MCF 10A (cell line): ENCODE data around the gene NXPE4. TPM values are rescaled to one million over a fixed set of nuclear protein-coding genes. Genes with fewer than 3 reads are reported as not detected.
"Not testable (repeated sequence)": the region's sequence is repeated elsewhere in the genome, so short reads cannot be mapped to it uniquely, and the experiment has no call there.

Experiments
- BruUV-seq: library from RNA; stranded (reverse); fragments of 400-500 nt; replicated peaks from 2 replicates; lab custom pipeline; 2021; lab: Mats Ljungman, UMichigan
- CTCF ChIA-PET: fragments of 300-600 bp; sonication (Branson Sonifier 250); formaldehyde crosslinking; extraction: SDS; loops from one replicate; lab custom pipeline; 2021; ENCODE audit warnings: antibody characterized with exemption, inconsistent platforms; lab: Yijun Ruan, JAX
- POLR2A ChIA-PET: fragments of 300-600, 350-650 bp; sonication (Branson Sonifier 250); formaldehyde crosslinking; extraction: SDS; loops from one replicate; lab custom pipeline; 2020; ENCODE audit warnings: antibody characterized with exemption, inconsistent platforms; lab: Yijun Ruan, JAX
- DNase-seq: peaks from one replicate; pipeline ENCODE4 v3.0.0-alpha.2; 2018; ENCODE audit not compliant: unreplicated experiment
- H3K27ac Mint-ChIP-seq: one replicate; pipeline ENCODE4 v1.8.0; 2022; ENCODE audit warnings: mild to moderate bottlenecking, low read depth, mixed read lengths; ENCODE audit not compliant: unreplicated experiment
- H3K27me3 Mint-ChIP-seq: one replicate; pipeline ENCODE4 v1.8.0; 2022; ENCODE audit warnings: mixed read lengths; ENCODE audit not compliant: insufficient read depth, unreplicated experiment
- H3K36me3 Mint-ChIP-seq: one replicate; pipeline ENCODE4 v1.8.0; 2022; ENCODE audit warnings: mild to moderate bottlenecking, moderate library complexity, mixed read lengths; ENCODE audit not compliant: insufficient read depth, unreplicated experiment
- H3K4me1 Mint-ChIP-seq: one replicate; pipeline ENCODE4 v1.8.0; 2022; ENCODE audit warnings: mixed read lengths; ENCODE audit not compliant: insufficient read depth, unreplicated experiment
- H3K4me3 Mint-ChIP-seq: one replicate; pipeline ENCODE4 v1.8.0; 2022; ENCODE audit warnings: mild to moderate bottlenecking, moderate library complexity, mixed read lengths; ENCODE audit not compliant: unreplicated experiment
- H3K9me3 Mint-ChIP-seq: one replicate; pipeline ENCODE4 v1.8.0; 2022; ENCODE audit warnings: mixed read lengths; ENCODE audit not compliant: unreplicated experiment
- intact Hi-C: fragments of 100-400 bp; cut with micrococcal nuclease; formaldehyde crosslinking; loops from 2 replicates; pipeline ENCODE4 v1.14.1; 2022
- total RNA-seq: library from RNA; stranded (reverse); gene quantifications from 2 replicates; pipeline ENCODE4 v1.2.3, GENCODE V29; 2022
- TF ChIP-seq, protein P1 (sequence below): fragments of 200-600 bp; IDR thresholded peaks from one replicate; pipeline ENCODE4 v1.8.0; 2022; ENCODE audit warnings: antibody characterized with exemption, mild to moderate bottlenecking; ENCODE audit not compliant: unreplicated experiment

The NXPE4 gene
- total RNA-seq, 1 experiment from 2014 or later: not detected

DNA sequence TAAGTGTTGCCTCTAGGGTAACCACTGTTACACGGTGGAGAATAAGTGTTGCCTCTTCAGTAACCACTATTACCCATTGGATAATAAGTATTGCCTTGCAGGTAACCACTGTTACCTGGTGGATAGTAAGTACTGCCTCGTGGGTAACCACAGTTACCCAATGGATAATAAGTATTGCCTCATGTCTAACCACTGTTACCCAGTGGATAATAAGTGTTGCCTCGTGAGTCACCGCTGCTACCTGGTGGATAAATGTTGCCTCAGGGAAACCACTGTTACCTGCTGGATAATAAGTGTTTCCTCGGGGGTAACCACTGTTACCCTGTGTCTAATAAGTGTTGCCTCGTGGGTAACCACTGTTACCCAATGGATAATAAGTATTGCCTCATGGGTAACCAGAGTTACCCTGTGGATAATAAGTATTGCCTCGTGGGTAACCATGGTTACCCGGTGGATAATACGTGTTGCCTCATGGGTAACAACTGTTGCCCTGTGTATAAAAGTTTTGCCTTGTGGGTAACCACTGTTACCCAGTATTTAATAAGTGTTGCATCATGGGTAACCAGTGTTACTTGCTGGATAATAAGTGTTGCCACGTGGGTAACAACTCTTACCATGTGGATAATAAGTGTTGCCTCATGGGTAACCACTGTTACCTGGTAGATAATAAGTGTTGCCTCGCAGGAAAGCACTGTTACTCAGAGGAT lies 12.3 kb upstream of the NXPE4 start:
- peak; percentile 4 for DNase-seq
- no peak overlapping the region for H3K4me3 Mint-ChIP-seq
- no TSS peak for BruUV-seq
- TF ChIP-seq, protein P1, sequence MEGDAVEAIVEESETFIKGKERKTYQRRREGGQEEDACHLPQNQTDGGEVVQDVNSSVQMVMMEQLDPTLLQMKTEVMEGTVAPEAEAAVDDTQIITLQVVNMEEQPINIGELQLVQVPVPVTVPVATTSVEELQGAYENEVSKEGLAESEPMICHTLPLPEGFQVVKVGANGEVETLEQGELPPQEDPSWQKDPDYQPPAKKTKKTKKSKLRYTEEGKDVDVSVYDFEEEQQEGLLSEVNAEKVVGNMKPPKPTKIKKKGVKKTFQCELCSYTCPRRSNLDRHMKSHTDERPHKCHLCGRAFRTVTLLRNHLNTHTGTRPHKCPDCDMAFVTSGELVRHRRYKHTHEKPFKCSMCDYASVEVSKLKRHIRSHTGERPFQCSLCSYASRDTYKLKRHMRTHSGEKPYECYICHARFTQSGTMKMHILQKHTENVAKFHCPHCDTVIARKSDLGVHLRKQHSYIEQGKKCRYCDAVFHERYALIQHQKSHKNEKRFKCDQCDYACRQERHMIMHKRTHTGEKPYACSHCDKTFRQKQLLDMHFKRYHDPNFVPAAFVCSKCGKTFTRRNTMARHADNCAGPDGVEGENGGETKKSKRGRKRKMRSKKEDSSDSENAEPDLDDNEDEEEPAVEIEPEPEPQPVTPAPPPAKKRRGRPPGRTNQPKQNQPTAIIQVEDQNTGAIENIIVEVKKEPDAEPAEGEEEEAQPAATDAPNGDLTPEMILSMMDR: no peak
- ChIA-PET CTCF (no interaction called here), POLR2A (no interaction called here)
- no peaks in the 10 kb centered on the region for H3K9me3 Mint-ChIP-seq
- intact Hi-C loops: loop anchor here (5.0 kb wide), 1 partner anchor 326 kb away; no protein-coding TSS in a partner anchor
- H3K36me3 Mint-ChIP-seq: peaks cover 5% of the 10 kb centered on the region
- no peaks in the 10 kb centered on the region for H3K27me3 Mint-ChIP-seq
- no peak overlapping the region for H3K27ac Mint-ChIP-seq
- no peaks in the 10 kb centered on the region for H3K4me1 Mint-ChIP-seq

DNA sequence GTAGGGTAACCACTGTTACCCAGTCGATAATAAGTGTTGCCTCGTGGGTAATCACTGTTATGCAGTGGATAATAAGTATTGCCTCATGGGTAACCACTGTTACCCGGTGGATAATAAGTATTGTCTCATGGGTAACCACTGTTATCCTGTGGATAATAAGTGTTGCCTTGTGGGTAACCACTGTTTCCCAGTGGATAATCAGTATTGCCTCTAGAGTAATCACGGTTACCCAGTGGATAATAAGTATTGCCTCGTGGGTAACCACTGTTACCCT lies 11.2 kb upstream of the NXPE4 start:
- H3K36me3 Mint-ChIP-seq, H3K27me3 Mint-ChIP-seq, H3K9me3 Mint-ChIP-seq, BruUV-seq, DNase-seq, H3K4me3 Mint-ChIP-seq, H3K27ac Mint-ChIP-seq, CTCF ChIA-PET, POLR2A ChIA-PET, H3K4me1 Mint-ChIP-seq: not testable (repeated sequence)
- intact Hi-C loops: loop anchor here (1.0 to 5.0 kb wide), 2 partner anchors 266 to 324 kb away; no protein-coding TSS in a partner anchor

DNA sequence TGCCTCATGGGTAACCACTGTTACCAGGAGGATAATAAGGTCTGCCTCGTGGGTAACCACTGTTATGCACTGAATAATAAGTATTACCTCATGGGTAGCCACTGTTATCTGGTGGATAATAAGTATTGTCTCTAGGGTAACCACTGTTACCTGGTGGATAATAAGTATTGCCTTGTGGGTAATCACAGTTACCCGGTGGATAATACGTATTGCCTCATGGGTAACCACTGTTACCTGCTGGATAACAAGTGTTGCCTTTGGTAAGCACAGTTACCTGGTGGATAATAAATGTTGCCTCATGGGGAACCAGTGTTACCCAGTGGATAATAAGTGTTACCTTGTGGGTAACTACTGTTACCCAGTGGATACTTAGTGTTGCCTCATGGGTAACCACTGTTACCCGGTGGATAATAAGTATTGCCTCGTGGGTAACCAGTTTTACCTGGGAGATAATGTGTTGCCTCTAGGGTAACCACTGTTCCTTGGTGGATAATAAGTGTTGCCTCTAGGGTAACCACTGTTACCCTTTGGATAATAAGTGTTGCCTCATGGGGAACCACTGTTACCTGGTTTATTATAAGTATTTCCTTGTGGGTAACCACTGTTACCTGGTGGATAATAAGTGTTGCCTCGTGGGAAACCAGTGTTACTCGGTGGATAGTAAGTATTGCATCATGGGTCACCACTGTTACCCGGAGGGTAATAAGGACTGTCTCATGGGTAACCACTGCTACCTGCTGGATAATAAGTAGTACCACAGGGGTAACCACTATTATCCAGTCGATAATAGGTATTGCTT lies 10.6 kb upstream of the NXPE4 start:
- no peaks in the 10 kb centered on the region for H3K4me1 Mint-ChIP-seq
- no TSS peak for BruUV-seq
- no peaks in the 10 kb centered on the region for H3K27me3 Mint-ChIP-seq
- no peak overlapping the region for H3K4me3 Mint-ChIP-seq
- ChIA-PET CTCF (no interaction called here), POLR2A (no interaction called here)
- intact Hi-C loops: loop anchor here (1.0 to 5.0 kb wide), 2 partner anchors 266 to 324 kb away; no protein-coding TSS in a partner anchor
- DNase-seq: peak; percentile 27
- no peaks in the 10 kb centered on the region for H3K9me3 Mint-ChIP-seq
- TF ChIP-seq, protein P1: no peak
- peaks cover 5% of the 10 kb centered on the region for H3K36me3 Mint-ChIP-seq
- no peak overlapping the region for H3K27ac Mint-ChIP-seq

DNA sequence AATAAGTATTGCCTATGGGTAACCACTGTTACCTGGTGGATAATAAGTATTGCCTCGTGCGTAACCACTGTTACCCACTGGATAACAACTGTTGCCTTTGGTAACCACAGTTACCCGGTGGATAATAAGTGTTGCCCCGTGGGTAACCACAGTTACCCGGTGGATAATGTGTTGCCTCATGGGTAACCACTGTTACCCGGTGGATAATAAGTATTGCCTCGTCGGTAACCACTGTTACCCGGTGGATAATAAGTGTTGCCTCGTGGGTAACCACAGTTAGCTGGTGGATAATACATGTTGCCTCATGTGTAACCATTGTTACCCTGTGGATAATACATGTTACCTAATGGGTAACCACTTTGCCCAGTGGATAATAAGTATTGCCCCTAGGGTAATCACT lies 9.8 kb upstream of the NXPE4 start:
- H3K27ac Mint-ChIP-seq: no peak overlapping the region
- no peaks in the 10 kb centered on the region for H3K9me3 Mint-ChIP-seq
- no TSS peak for BruUV-seq
- peaks cover 5% of the 10 kb centered on the region for H3K36me3 Mint-ChIP-seq
- ChIA-PET CTCF (no interaction called here), POLR2A (no interaction called here)
- DNase-seq: no peak
- intact Hi-C loops: loop anchor here (5.0 kb wide), 1 partner anchor 323 kb away; no protein-coding TSS in a partner anchor
- no peaks in the 10 kb centered on the region for H3K27me3 Mint-ChIP-seq
- TF ChIP-seq, protein P1: no peak
- no peaks in the 10 kb centered on the region for H3K4me1 Mint-ChIP-seq
- H3K4me3 Mint-ChIP-seq: no peak overlapping the region
